ENCODE results near the gene DNM1. TPM values are rescaled to one million over a fixed set of nuclear protein-coding genes. Genes with fewer than 3 reads are reported as not detected.

DNM1 gene
- total RNA-seq, 2 experiments from 2014 or later = 0.37 to 0.58 TPM

DNA sequence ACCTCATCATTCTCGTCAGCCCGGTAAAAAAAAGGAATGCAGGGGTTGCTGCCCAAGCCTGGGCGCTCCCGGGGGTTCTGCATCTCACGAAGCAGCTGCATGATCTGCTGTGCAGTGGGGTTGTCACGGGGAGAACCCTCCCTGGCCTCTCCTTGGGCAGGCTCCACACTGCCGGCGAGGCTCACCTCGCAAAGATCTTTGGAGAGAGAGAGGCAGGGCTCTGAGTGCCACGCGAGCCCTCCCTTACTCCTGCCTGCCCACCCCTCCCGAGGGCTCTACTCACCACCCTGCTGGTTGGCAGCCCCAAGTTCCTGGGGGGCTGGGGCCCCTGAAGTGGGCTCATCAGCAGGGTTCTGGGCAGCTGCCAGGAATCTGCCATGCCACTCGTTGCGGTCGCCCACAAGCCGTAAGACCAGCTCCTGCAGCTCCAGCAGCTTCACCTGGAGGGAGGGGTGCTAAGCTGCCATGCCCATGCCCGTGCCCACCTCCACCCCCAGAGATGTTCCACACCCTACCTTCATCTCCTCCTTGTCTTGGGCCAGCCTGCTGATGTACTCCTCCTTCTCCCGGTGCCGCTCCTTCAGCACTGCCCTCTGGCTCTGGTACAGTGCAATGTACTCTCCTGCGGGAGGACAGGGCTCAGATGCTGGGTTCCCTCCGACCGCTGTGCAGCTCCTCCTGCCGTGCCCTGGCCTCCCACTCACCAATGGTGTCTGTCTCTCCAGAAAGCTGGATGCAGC lies 54.1 kb downstream of the DNM1 start:
- Mint-ChIP-seq H3K27ac (no peak overlapping the region), H3K9me3 (no peaks in the 10 kb centered on the region), H3K36me3 (peaks cover 16% of the 10 kb centered on the region), H3K27me3 (no peaks in the 10 kb centered on the region), H3K4me3 (no peak overlapping the region), H3K4me1 (peaks cover 1% of the 10 kb centered on the region)
- no peak for DNase-seq

DNA sequence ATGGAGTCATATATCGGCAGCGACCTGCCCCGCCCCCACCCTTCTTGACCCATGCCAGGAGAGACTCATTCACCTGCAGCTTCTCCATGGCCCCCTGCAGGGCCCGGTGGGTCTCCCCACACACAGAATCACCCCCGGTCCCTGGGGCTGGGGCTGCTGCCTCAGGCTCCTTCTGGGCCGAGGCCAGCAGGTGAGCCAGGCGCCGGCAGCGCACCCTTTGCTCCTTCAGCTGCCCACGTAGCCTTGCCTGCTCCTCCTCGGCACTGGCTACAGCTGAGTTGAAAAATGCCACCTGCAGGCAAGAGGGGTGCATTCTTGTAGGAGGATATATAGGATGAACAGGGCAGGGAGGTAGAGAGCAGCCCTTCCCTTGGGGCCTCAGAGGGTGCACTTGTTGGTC lies 54.7 kb downstream of the DNM1 start:
- Mint-ChIP-seq H3K4me1 (peaks cover 1% of the 10 kb centered on the region), H3K4me3 (no peak overlapping the region), H3K27ac (no peak overlapping the region), H3K27me3 (no peaks in the 10 kb centered on the region), H3K9me3 (no peaks in the 10 kb centered on the region), H3K36me3 (peaks cover 16% of the 10 kb centered on the region)
- no peak for DNase-seq

DNA sequence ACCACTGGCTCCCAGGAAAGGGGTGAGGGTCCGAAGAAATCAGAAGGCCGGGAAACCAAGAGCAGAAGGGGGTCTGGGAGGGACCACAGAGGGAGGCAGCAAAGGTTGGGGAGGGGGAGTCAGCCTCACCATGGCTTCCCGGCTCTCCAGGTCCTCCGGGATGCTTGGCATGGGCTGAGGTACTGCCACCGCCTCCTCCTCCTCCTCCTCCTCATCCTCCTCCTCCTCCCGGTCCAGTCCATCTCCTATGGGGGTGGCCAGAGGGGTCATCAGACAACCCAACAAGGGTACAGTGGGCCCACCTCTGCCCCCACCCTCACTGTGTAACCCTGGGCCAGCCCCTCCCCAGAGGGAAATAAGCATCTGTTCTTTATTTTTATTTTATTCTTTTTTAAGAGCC lies 55.1 kb downstream of the DNM1 start:
- Mint-ChIP-seq H3K9me3 (no peaks in the 10 kb centered on the region), H3K36me3 (peaks cover 16% of the 10 kb centered on the region), H3K4me3 (no peak overlapping the region), H3K4me1 (peaks cover 1% of the 10 kb centered on the region), H3K27ac (no peak overlapping the region), H3K27me3 (no peaks in the 10 kb centered on the region)
- no peak for DNase-seq

DNA sequence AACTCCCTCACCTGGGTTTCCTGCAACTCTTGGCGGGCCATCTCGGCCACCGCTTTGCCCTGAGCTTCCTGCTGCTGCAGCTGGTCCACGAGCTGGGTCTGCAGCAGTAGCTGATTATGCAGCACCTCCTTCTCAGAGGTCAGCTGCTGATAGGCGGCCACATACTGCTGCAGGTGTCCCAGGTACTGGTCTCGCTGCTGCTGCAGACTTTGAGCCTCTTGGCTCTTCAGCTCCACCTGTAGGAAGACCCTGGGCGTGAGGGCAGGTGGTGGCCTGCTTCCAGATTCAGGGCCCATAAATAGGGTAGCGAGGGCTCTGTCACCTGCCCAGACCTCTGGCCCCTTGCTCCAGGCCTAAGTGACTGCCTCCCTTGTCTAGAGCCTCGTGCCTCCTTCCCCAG lies 56.0 kb downstream of the DNM1 start:
- Mint-ChIP-seq H3K4me3 (no peak overlapping the region), H3K36me3 (peaks cover 16% of the 10 kb centered on the region), H3K9me3 (no peaks in the 10 kb centered on the region), H3K27ac (no peak overlapping the region), H3K27me3 (no peaks in the 10 kb centered on the region), H3K4me1 (peaks cover 1% of the 10 kb centered on the region)
- no peak for DNase-seq

DNA sequence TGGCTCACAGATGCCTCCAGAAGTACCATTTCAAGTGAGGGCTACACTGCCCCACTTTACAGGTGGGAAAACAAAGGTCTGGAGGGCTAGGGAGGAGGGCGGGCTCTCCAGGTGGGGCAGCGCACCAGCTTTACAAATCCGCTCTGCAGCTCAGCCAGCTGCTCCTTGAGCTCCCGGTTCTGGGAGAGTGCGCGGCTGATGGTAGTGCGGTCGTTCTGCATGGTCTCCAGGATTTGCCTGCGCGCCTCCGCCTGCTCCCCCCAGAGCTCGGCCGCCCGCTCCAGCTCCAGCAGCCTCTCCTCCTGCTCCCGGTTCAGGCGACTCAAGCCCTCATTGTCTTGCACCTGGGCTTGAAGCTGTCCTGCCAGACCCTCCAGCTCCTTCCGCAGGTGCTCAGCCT lies 57.2 kb downstream of the DNM1 start:
- H3K36me3 Mint-ChIP-seq = peaks cover 16% of the 10 kb centered on the region
- DNase-seq = no peak
- no peak overlapping the region for H3K4me3 Mint-ChIP-seq
- no peaks in the 10 kb centered on the region for H3K9me3 Mint-ChIP-seq
- no peaks in the 10 kb centered on the region for H3K27me3 Mint-ChIP-seq
- no peaks in the 10 kb centered on the region for H3K4me1 Mint-ChIP-seq
- no peak overlapping the region for H3K27ac Mint-ChIP-seq

DNA sequence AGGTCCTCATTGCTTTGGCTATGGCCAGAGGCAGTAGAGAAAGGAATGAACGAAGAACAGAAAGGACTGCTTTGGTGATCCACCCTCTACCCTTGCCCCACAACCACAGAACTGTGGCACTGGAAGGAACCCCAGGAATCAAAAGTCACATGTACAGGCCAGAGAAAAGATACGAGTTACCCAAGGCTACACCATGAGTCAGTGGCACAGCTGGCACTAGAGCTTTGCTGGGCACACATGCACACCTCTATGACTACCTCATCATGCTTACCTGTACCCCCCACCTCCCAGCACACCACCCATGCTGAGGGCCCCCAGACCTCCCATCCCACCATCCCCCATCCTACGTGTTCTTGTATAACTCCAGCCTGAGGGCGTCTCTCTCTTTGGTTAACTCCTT lies 59.5 kb downstream of the DNM1 start:
- Mint-ChIP-seq H3K9me3 (no peaks in the 10 kb centered on the region), H3K27me3 (no peaks in the 10 kb centered on the region), H3K4me3 (no peak overlapping the region), H3K27ac (no peak overlapping the region), H3K4me1 (no peaks in the 10 kb centered on the region), H3K36me3 (peaks cover 12% of the 10 kb centered on the region)
- no peak for DNase-seq

DNA sequence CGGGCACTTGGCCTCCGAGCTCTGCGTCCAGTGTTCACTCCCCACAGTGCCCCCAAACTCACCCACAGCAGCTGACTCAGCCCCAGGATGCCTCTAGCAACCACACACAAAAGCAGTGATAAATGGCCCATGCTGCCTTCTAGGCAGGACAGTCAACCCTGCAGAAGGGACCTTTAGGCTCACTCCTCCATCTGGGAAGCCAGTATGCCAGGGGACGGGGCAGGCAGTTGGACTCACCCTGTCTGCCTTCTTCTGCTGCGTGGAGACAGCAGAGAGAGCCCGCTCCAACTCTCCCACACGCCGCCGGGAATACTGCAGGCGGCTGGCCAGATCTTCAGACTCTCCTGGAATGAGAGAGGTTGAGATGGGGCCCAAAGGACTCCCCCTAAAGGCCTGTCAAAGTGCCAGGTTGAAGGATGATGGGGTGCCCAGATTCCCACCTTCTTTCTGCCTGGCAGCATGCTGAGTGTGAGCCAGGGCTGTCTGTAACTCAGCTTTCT lies 62.2 kb downstream of the DNM1 start:
- no peak for DNase-seq
- no peak overlapping the region for H3K4me3 Mint-ChIP-seq
- no peaks in the 10 kb centered on the region for H3K27me3 Mint-ChIP-seq
- H3K9me3 Mint-ChIP-seq = no peaks in the 10 kb centered on the region
- H3K27ac Mint-ChIP-seq = no peak overlapping the region
- peaks cover 8% of the 10 kb centered on the region for H3K36me3 Mint-ChIP-seq
- H3K4me1 Mint-ChIP-seq = no peaks in the 10 kb centered on the region

DNA sequence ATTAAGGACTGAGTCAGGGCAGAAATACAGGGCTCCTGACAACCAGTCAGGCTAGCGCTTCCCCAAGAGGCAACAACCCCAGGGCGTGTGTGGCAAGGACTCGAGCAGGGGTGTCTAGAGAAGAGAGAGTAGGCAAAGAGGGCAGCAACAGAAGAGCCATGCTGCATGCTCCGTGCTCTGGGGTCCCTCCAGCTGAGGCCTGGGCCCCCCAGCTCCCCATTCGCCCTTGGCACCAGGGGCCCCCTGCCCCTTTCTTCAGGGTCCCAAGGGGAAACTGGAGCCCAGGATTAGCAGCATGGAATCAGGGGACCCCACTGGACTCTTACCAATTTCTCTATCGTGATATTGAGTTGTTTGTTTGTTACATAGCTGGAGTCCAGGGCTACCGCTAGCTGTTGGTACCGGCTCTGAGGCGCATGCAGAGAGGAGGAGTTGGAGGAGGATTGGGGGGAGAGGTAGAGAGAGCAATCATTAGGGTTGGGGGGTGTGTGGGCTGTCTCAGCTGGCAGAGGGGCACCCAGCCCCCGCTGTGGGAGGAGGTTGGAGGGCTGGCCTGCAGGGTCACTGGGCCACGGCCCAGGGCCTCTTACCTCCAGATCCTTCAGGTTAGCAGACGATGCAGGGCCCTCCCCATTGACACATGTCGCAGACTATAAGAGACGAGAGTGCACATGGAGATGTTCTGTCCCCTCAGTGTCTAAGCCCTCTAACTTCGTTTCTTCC lies 63.9 kb downstream of the DNM1 start:
- no peaks in the 10 kb centered on the region for H3K4me1 Mint-ChIP-seq
- H3K27me3 Mint-ChIP-seq = no peaks in the 10 kb centered on the region
- no peak for DNase-seq
- H3K9me3 Mint-ChIP-seq = no peaks in the 10 kb centered on the region
- peaks cover 2% of the 10 kb centered on the region for H3K36me3 Mint-ChIP-seq
- no peak overlapping the region for H3K27ac Mint-ChIP-seq
- H3K4me3 Mint-ChIP-seq = no peak overlapping the region

DNA sequence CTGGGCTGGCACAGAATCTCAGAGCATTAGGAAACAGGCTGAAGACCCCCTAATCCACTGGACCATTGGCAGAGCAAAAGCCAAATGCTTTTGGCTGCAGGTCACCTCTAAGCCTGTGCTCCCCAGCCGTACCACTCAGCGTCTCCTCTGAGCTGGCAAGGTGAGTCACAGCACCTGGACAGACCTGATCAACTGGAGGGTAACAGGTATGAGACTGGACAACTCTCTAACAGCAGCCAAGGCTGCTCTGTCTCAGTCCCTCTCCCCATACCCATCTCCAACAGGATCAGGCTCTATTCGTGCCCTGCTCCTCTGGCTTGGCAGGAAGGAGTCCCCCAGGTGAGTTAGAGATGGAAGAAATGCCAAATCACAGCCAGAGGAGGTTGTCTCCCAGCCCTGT lies 67.9 kb downstream of the DNM1 start:
- Mint-ChIP-seq H3K9me3 (no peaks in the 10 kb centered on the region), H3K27ac (no peak overlapping the region), H3K36me3 (peaks cover 5% of the 10 kb centered on the region), H3K4me3 (no peak overlapping the region), H3K4me1 (peaks cover 20% of the 10 kb centered on the region), H3K27me3 (no peaks in the 10 kb centered on the region)
- no peak for DNase-seq

DNA sequence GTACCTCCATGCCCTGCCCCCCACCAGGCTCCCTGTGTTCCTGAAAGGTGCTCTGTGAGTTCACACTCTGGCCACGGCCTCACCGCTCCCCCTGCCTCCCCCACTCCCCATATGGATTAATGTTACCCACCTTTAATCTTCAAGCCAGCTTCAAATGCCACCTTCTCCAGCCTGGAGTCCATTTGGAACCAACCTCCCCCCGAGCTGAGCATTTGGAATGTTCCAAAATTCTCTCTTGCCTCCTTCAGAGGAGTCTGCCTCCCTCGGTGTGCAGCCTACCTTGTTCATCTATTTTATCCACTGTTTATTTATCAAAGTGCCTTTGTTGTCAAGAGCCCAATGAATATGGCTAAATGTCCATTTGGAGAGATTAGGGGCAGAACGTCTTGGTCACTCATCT lies 68.3 kb downstream of the DNM1 start:
- Mint-ChIP-seq H3K4me1 (peaks cover 22% of the 10 kb centered on the region), H3K27ac (no peak overlapping the region), H3K9me3 (no peaks in the 10 kb centered on the region), H3K4me3 (no peak overlapping the region), H3K27me3 (no peaks in the 10 kb centered on the region), H3K36me3 (peaks cover 7% of the 10 kb centered on the region)
- DNase-seq = no peak

DNA sequence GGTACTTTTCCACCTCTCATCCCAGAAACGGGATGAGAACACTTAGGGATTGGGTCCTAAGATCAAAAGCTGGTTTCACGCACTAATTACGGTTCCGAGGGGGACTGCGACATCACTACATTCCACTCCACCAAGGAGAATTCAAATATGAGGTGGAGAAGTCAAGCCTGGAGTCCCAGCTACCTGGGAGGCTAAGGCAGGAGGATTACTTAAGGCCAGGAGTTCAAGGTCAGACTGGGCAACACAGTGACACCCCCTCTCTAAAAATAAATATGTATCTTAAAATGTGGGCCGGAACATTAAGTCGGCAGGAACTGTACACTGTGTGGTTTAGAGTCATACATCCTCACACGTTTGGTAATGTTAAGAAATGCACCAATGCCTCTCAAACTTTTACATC lies 71.1 kb downstream of the DNM1 start:
- no peak for DNase-seq
- Mint-ChIP-seq H3K9me3 (no peaks in the 10 kb centered on the region), H3K4me1 (peaks cover 30% of the 10 kb centered on the region), H3K27ac (no peak overlapping the region), H3K36me3 (peaks cover 7% of the 10 kb centered on the region), H3K4me3 (peak overlapping the region; percentile 95), H3K27me3 (no peaks in the 10 kb centered on the region)

DNA sequence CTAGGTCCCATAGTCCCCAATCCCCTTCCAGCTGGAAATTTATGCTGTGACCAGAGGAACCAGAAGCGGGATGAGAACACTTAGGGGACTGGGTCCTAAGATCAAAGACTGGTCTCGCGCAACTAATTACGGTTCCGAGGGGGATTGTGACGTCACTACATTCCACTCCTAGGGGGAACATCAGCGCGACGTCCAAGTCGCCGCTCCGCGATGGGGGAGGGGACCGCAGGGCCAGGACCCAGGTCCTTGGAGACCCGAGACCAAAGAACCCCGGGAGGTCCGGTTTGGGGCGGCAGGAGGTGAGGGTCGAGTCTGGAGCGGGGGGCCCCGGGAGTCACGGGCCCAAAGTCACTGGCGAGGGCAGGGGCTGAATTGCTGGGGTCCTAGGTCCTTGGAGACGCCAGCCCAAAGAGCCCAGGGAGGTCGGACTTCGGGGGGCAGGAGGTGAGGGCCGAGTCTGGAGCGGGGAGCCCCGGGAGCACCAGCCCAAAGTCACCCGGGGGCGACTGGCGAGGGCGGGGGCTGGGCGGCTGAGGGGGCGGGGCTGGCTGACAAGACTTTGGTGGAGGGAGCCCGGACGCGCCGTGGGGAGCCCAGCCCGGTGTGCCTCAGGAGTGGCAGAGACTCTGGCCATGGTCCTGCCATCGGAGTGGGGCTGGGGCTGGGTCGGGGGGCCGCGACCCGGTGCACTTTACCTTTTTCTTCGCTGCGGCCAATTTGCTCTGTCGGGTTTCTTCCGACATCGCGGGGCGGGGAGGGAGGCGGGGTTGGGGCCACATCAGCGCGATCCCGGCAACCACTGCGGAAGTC lies 72.2 kb downstream of the DNM1 start, which contains the start of gene GOLGA2:
Gene GOLGA2, minus strand, starts transcription at position 810 of the 810 bp plus-strand sequence. Its CDS starts 31 bp downstream, at position 779.
- no peak for DNase-seq
- Mint-ChIP-seq H3K4me1 (peaks cover 30% of the 10 kb centered on the region), H3K36me3 (peaks cover 7% of the 10 kb centered on the region), H3K4me3 (peak within 1 kb of the TSS; percentile 95), H3K9me3 (no peaks in the 10 kb centered on the region), H3K27ac (peak within 1 kb of the TSS; percentile 89), H3K27me3 (no peaks in the 10 kb centered on the region)

DNA sequence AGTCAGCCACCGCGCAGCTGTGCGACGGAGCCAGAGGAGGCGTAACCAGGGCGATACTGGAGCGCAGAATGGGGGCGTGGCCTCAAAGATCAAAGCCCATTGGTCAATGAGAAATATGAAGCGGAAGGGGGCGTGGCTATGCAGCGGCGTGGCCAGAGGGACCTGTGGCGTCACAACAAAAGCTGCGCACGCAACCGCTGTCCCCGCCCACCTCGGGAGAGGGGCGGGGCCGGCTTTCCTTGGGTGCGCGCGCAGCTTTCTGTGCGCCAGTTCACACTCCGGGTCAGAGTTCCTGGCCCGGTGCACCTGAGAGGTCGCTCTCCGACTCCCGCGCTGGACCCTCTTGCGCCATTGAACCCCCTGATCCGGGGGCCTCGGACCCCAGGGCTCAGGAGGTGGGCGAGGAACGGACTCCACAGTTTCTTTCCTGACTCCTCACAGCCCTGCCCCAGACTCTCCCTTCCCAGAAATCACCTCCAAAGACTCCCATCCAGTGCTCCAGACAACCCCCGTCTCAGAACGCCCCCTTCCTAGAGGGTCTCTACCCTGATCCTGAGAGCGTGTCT lies 72.9 kb downstream of the DNM1 start, which contains the start of gene SWI5:
Gene SWI5, plus strand, starts transcription at position 269 of the 566 bp plus-strand sequence.
- Mint-ChIP-seq H3K27ac (peak within 1 kb of the TSS; percentile 89), H3K36me3 (peaks cover 7% of the 10 kb centered on the region), H3K9me3 (no peaks in the 10 kb centered on the region), H3K4me3 (peak within 1 kb of the TSS; percentile 95), H3K27me3 (no peaks in the 10 kb centered on the region), H3K4me1 (peaks cover 30% of the 10 kb centered on the region)
- peak; percentile 99 for DNase-seq

DNA sequence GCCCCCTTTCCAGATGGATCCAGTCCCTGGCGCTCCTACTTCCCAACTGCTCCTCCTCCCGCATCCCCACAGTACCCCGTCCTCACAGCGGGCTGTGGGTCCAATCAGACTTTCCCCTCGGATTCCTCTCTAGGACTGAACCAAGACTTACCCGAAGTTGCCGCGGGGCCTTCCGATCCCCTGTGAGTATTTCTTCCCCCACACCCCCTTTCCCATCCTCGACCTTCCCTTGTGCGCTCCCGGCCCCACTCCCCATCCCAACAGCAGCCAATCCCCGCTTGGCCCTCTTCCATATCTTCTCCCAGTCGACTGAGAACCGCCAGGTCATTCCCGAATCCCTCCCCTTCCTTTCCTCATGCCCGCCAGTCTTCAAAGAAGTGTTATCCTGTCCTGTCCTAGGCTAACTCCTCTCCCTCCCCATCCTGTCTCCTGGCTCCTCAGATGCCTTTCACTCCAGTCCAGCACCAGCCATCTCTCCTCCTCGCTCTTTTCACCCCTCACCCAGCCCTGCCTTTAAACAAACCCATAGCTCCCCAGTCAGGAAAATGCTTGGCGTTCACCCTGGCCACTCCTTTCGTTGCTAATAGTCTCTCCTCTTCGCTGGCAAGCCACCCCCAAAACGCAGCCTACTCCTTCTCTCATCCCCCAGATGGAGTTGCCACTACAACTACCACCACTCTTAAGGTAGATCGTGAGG lies 73.5 kb downstream of the DNM1 start:
- Mint-ChIP-seq H3K4me3 (peak overlapping the region; percentile 95), H3K36me3 (peaks cover 7% of the 10 kb centered on the region), H3K9me3 (no peaks in the 10 kb centered on the region), H3K27ac (peak overlapping the region; percentile 89), H3K27me3 (no peaks in the 10 kb centered on the region), H3K4me1 (peaks cover 30% of the 10 kb centered on the region)
- no peak for DNase-seq
